Measurements from ENCODE around the gene VPS13D.

DNA sequence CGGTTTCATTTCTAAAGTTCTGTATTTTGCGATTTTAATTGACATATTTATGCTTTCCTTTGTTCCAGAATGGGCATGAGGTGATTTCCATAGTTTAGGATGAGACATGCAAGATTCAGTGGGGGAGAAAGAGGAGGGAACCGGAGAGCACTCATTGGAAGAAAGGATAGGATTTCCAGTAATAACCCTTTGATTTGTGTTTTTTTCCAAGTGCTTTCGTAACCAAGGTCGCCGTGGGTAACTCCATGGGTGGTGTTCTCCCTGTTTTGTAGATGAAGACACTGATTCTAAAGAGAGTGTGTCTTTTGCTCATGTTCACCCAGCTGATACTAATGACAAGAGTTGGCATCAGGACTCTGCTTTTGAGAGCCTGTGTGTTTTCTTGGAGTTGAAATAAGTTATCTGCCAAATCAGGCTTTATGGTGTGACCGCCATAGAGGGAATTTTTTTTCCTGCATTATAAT, 218.1 kb downstream of the VPS13D start:
- TF ChIP-seq POLR2A (IDR thresholded peaks at IDR 0.05) (no peak), POLR2AphosphoS5 (IDR thresholded peaks at IDR 0.05) (no peak), EP300 (IDR thresholded peaks at IDR 0.05) (no peak)
- TF ChIP-seq, protein P1, sequence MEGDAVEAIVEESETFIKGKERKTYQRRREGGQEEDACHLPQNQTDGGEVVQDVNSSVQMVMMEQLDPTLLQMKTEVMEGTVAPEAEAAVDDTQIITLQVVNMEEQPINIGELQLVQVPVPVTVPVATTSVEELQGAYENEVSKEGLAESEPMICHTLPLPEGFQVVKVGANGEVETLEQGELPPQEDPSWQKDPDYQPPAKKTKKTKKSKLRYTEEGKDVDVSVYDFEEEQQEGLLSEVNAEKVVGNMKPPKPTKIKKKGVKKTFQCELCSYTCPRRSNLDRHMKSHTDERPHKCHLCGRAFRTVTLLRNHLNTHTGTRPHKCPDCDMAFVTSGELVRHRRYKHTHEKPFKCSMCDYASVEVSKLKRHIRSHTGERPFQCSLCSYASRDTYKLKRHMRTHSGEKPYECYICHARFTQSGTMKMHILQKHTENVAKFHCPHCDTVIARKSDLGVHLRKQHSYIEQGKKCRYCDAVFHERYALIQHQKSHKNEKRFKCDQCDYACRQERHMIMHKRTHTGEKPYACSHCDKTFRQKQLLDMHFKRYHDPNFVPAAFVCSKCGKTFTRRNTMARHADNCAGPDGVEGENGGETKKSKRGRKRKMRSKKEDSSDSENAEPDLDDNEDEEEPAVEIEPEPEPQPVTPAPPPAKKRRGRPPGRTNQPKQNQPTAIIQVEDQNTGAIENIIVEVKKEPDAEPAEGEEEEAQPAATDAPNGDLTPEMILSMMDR (IDR thresholded peaks at IDR 0.05): no peak
